Glomerular endothelial cell (primary cell): Measurements from ENCODE around the gene PRR5L. TPM values are rescaled to one million over a fixed set of nuclear protein-coding genes. Genes with fewer than 3 reads are reported as not detected.

Experiments used
- DNase-seq: peaks from one replicate; pipeline ENCODE4 v3.0.0-alpha.2; 2011; ENCODE audit warnings: low read depth, low spot score; ENCODE audit errors: extremely low read depth
- total RNA-seq: library from RNA; depleted of rRNA; stranded (reverse); fragments of >200 nt; gene quantifications from 2 replicates; pipeline ENCODE4 v1.2.3, GENCODE V29; 2015

Gene PRR5L, protein sequence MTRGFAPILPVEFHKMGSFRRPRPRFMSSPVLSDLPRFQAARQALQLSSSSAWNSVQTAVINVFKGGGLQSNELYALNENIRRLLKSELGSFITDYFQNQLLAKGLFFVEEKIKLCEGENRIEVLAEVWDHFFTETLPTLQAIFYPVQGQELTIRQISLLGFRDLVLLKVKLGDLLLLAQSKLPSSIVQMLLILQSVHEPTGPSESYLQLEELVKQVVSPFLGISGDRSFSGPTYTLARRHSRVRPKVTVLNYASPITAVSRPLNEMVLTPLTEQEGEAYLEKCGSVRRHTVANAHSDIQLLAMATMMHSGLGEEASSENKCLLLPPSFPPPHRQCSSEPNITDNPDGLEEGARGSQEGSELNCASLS
- 34.6 and 54.1 TPM in 2 replicates for total RNA-seq

GRCh38 chr11:36295926-36296325 is at the start of gene PRR5L:
Gene PRR5L, plus strand, starts transcription at chr11:36296288. Its CDS starts 104,834 bp downstream, at chr11:36401122.
- DNase-seq = no peak

DNA sequence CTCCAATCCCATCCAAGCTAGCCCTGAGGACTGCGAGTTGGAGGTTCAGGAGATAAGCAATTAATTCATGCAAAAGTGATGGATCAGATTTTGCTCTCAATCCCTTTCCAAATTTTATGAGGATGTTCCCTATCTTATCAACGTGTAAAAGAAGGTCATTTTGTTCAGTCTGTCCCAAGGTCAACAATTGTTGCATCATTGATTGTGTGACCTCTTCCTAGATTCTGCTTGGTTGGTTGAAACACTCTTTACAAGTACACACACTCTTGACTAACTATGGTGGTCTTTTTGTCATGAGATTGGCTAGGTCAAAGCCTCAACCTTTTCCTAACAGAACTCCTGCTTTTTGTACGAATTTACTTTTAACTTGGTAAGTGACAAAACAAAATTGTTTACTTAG is 48.6 kb upstream of the PRR5L start:
- DNase-seq = no peak

DNA sequence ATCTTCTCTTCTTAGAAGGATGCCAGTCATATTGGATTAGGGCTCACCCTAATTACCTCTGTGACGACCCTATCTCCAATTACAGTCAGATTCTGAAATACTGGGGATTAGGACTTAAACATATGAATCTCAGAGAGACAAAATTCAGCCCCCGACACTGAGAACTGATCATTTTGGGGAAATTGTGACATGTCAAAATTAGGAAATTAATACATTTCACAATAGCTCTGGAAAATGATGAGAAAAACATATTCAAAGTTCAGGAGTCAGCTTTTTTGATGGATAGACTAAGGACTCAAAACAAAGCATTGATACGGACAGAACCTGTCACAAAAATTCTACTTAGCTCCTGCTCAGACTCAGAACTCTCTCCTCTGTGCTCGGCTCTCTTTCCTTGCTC is 47.7 kb upstream of the PRR5L start:
- no peak for DNase-seq

DNA sequence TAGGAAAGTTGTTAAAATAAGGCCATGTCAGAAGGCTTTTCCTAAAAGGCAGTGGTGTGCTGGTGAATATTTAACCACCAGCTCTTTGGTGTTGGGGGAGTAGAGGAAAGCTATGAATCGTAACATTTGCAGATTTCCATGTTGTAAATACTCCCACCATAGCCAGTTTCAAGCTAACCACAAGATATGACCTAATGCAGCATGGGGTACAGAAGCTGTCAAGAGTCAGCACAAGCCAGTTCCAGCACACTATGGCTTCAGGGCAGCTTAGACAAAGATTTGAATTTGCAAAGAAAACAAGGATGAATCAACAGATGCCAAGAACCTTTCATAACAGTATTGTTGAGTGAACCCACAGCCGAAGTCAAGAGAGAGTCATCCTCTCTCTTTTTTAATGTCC is 46.8 kb upstream of the PRR5L start:
- DNase-seq = no peak

GRCh38 chr11:36251823-36252222 is 44.3 kb upstream of the PRR5L start:
- no peak for DNase-seq

GRCh38 chr11:36253238-36253637 is 42.9 kb upstream of the PRR5L start:
- no peak for DNase-seq

DNA sequence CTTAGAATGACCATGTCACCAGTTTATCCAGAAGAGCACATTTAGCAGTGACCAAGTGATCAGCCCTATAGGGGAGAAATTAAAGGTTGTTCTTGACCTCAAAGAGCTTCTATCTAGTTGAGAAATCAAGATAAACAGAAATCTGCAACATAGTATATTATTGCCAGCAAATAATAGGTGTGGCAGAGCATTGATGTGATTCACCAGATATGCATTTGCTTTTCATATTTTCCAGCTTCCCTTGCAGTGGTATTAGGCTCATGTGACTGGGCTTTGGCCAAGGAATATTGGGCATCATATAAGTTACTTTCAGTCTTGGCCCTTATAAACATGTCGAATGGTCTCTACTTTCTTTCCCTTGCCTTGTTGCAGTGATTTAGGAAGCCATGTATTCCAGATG is 41.4 kb upstream of the PRR5L start:
- no peak for DNase-seq

- DNase-seq = no peak
Observed at GRCh38 chr11:36257351-36257750, 38.7 kb upstream of the PRR5L start.

GRCh38 chr11:36258730-36259360 is 37.2 kb upstream of the PRR5L start:
- DNase-seq = peak; percentile 34

DNA sequence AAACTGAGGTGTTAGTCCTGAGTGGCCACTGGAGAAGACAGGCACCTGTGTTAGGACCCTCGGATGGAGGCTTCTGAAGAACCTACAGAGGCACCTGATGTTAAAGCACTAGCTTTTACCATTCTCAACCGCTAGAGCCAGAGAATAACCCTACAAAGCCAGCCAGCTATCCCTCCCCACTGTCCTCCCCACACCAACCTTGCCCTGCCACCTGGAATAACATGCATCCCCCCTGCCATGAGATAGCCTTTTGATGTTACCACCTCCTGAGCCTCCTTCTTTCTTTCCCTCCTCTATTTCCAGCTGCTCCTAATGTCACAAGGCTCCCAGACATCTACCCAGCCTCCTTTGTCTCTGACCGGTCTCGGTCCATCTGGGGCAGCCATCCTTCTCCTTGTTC is 35.0 kb upstream of the PRR5L start:
- DNase-seq = no peak

- DNase-seq = no peak
Observed at GRCh38 chr11:36264011-36264972, 31.8 kb upstream of the PRR5L start.

DNA sequence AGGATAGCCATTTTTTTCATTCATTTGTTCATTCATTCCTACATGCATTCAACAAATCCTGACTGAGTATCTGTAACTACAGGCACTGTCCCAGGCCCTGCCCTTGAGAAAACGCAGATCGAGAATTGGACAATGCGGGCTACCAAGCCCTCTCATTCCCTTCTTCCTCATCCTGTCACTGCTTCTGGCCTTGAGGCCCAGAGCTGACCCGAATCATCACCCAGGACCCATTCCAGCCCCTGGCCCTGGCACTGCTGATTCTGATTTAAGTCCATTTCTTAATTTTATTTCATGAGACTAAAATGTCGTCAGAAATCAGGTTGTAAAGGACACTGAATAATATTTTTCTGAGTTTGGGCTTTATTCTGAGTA is 31.1 kb upstream of the PRR5L start:
- no peak for DNase-seq

GRCh38 chr11:36265793-36266628 is 30.1 kb upstream of the PRR5L start:
- DNase-seq = peak; percentile 14

DNA sequence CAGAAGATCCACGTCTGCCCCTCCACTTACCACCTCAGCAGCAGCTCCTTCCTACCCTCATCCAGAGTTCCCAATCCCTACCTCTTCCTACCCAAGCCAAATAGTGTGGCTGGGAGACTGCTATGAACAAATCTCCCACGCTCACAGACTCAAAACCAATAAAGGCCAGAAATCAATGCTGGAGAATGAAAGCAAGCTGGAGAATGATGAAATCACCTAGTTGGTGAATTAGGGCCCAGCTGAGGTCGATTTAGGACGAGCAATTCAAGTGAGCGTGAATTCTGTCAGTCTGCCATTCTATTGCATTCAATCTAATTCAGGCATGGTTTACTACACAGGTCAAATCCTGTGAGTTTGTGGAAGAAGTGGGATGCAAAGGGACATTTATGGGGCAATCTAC is 29.3 kb upstream of the PRR5L start:
- no peak for DNase-seq

DNA sequence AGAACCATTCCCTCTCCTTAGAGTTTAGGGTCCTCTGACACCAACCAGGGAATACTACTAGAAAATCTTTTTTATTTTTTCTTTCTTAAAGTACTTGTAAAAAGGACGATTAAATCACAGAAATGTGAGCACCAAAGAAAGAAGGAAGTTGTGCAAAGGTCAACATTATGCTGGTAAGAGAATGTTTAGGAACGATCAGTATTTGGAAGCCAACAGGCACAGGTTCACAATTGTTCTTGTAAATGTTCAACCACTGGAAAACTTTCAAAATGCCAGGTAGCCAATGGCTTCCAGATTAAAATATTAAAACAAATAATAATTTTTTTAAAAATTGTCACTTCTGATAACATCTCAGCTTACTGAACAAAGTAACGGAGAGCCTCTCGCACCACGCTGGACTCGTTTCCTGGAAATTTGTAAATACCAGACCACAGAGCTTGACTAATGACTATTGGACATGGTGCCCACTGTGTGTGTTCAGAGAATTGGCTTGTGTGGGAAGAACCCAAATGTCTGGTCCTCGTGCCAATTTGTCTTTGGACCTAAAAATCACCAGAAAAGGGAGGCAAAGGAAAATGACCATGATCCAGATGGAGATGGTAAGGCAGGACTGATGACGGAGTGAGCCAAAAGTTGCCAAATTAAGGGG is 27.6 kb upstream of the PRR5L start:
- DNase-seq = no peak

DNA sequence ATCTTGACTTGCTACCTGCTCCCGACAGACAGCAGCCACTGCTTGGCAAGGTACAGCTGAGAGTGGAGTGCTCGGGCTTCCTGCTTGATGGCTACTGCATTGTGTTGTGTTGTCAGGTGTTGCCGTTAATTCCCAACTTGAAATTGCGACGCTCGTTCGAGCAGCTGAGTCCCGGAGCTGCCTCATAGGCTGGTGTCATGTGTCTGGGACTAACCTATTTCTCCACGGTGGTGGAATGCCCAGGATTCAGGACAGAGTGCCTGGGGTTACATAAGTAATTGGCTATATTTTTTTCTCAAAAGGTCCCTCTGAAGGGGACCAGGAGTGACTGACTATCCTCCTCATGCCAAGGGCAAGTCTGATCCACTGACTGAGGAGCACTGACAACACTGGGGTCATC is 25.4 kb upstream of the PRR5L start:
- DNase-seq = no peak

DNA sequence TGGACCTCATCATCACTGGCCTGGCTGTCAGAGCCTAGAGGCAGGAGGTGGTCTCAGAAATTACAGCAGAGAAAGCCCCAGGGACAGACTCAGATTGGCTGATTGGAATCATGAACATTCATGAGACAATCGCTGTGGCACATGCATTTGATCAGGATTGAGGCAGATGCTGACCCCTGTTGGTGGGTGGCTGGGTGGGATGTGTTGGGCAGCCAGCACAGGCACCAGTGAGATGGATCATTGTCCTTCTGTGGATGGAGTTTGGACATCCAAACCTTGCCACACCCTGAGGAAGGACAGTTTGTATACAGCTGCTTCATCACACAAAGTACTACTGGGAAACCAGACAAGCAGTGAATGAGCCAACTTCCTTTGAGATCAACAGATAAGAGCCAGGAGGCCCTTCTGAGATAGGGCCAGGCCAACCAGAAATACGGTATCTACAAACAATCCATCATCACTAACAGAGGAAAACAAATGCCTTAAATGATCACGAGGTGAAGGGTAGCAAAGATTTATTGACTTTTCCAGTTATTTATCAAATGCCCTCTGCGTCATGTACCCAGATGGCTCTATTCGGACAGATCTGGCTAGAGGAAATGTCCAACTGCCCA is 24.2 kb upstream of the PRR5L start:
- DNase-seq = no peak

GRCh38 chr11:36273110-36273509 is 23.0 kb upstream of the PRR5L start:
- DNase-seq = no peak

DNA sequence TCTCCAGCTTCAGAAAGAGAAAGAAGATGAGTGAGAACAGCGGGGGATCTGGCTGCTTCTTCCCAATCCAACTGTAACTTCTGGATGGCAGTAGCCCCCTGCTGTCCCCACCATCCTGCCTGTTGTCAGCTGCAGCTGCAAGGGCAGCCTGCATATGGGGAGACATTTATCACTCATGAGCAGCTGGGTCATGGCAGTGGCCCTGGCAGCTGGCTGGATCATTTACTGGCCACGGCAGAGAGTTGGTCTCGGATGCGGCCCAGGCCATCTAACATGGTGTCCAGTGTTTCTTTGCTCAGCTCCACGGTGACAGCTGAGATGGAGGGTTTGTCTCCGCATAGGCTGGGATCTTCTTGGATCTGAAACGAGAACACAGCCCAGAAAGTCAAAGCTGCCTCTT is 21.7 kb upstream of the PRR5L start:
- no peak for DNase-seq
